ENCODE data around the gene ARHGEF10L. TPM values are rescaled to one million over a fixed set of nuclear protein-coding genes. Genes with fewer than 3 reads are reported as not detected.

Gene ARHGEF10L
- total RNA-seq, 2 experiments from 2014 or later = not detected

Other genes starting within 250 kb of the ARHGEF10L start
- 1 to 10 TPM in 1 of 2 experiments, under 1 TPM in 1; 0.95 to 1.0 TPM for gene PADI4, start 231.5 kb upstream of the ARHGEF10L start, total RNA-seq
- gene PADI6, start 167.5 kb upstream of the ARHGEF10L start, total RNA-seq = not detected
- 100 to 1,000 TPM; 151 to 152 TPM for gene RCC2, start 100.0 kb upstream of the ARHGEF10L start, total RNA-seq
- gene ACTL8, start 215.6 kb downstream of the ARHGEF10L start, total RNA-seq = not detected